GM23338 (cell line): ENCODE results near the gene RFX8.

Experiments
- CREB1 ChIP-seq: fragments of 250-450 bp; sonication (Bioruptor Pico); IDR thresholded peaks from 2 replicates; pipeline ENCODE4 v1.5.0; 2020; ENCODE audit warnings: low read depth, mild to moderate bottlenecking, moderate library complexity
- EZH2 ChIP-seq: fragments of 200-600 bp; sonication (generic); IDR thresholded peaks from one replicate; pipeline ENCODE4 v1.8.0; 2017; ENCODE audit warnings: antibody characterized with exemption, mild to moderate bottlenecking, low read depth; ENCODE audit not compliant: unreplicated experiment
- EZH2phosphoT487 ChIP-seq: fragments of 200-600 bp; sonication (generic); IDR thresholded peaks from one replicate; pipeline ENCODE4 v1.8.1; 2018; ENCODE audit warnings: antibody characterized with exemption; ENCODE audit not compliant: unreplicated experiment
- JUNB ChIP-seq: IDR thresholded peaks from one replicate; pipeline ENCODE4 v1.6.1; 2016; ENCODE audit warnings: antibody characterized with exemption; ENCODE audit not compliant: unreplicated experiment
- NANOG ChIP-seq: IDR thresholded peaks from 2 replicates; pipeline ENCODE4 v1.6.1; 2016; ENCODE audit warnings: antibody characterized with exemption, borderline replicate concordance
- POLR2AphosphoS5 ChIP-seq: IDR thresholded peaks from 2 replicates; pipeline ENCODE4 v1.6.1; 2016; ENCODE audit warnings: antibody characterized with exemption, low read depth
- ZNF114 ChIP-seq: fragments of 250-450 bp; sonication (Bioruptor Pico); IDR thresholded peaks from 2 replicates; pipeline ENCODE4 v1.5.0; 2020; ENCODE audit warnings: mild to moderate bottlenecking, moderate library complexity
- TF ChIP-seq, protein P1 (sequence below): IDR thresholded peaks from one replicate; pipeline ENCODE4 v1.6.1; 2018; ENCODE audit warnings: antibody characterized with exemption; ENCODE audit not compliant: unreplicated experiment
- TF ChIP-seq, protein P2 (sequence below), 2 experiments: fragments of 200-600 bp in 1 of 2; sonication (generic) in 1 of 2; conservative IDR thresholded peaks; 2 replicates each; pipeline versions ENCODE4 v1.5.1 to v1.6.1; 2016 to 2017; ENCODE audit warnings: antibody characterized with exemption in 2 of 2, low read depth in 2 of 2, mild to moderate bottlenecking in 2 of 2, moderate library complexity in 1 of 2
- TF ChIP-seq, protein P3 (sequence below): IDR thresholded peaks from 2 replicates; pipeline ENCODE4 v1.6.1; 2016; ENCODE audit warnings: antibody characterized with exemption

DNA sequence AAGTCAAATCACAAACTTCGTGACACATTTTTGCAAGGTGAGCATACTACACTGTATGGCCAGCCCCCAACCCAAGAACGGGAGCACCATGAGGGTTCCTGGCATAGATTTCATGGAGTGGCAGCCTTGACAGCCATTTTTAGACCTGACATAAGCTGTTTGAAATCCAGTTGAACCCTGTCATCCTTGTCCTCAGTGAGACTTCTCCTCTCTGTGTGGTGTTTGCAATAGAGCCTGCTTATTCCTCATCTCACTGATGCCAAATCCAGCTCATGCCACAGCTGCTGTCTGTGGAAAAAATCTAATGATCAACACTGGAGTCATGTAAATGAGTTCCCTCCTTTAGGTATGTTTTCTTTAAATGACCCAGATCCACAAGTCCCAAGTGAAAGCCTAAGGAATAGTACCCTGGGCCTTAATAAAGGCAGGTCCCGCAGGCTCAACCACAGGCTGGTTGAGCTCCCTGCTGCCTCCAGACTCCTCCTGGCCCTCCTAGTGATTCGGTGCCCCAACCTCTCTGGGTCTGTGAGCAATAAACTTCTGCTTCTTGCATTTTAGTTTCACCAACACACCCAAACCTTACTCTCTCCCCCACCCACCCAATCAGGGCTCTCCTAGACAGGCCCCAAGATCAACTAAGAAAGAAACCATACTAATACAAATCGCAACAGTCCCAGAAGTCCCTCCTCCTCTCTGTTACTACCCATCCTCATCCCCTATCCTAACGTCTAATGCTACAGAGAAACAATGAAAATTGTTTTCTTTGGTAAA is 79.2 kb downstream of the RFX8 start:
- TF ChIP-seq, protein P1, sequence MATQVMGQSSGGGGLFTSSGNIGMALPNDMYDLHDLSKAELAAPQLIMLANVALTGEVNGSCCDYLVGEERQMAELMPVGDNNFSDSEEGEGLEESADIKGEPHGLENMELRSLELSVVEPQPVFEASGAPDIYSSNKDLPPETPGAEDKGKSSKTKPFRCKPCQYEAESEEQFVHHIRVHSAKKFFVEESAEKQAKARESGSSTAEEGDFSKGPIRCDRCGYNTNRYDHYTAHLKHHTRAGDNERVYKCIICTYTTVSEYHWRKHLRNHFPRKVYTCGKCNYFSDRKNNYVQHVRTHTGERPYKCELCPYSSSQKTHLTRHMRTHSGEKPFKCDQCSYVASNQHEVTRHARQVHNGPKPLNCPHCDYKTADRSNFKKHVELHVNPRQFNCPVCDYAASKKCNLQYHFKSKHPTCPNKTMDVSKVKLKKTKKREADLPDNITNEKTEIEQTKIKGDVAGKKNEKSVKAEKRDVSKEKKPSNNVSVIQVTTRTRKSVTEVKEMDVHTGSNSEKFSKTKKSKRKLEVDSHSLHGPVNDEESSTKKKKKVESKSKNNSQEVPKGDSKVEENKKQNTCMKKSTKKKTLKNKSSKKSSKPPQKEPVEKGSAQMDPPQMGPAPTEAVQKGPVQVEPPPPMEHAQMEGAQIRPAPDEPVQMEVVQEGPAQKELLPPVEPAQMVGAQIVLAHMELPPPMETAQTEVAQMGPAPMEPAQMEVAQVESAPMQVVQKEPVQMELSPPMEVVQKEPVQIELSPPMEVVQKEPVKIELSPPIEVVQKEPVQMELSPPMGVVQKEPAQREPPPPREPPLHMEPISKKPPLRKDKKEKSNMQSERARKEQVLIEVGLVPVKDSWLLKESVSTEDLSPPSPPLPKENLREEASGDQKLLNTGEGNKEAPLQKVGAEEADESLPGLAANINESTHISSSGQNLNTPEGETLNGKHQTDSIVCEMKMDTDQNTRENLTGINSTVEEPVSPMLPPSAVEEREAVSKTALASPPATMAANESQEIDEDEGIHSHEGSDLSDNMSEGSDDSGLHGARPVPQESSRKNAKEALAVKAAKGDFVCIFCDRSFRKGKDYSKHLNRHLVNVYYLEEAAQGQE, result no peak
- TF ChIP-seq EZH2 (no peak), EZH2phosphoT487 (no peak), POLR2AphosphoS5 (no peak), CREB1 (CRISPR knock-in tag) (no peak), ZNF114 (no peak), NANOG (no peak), JUNB (no peak)
- TF ChIP-seq, protein P2, sequence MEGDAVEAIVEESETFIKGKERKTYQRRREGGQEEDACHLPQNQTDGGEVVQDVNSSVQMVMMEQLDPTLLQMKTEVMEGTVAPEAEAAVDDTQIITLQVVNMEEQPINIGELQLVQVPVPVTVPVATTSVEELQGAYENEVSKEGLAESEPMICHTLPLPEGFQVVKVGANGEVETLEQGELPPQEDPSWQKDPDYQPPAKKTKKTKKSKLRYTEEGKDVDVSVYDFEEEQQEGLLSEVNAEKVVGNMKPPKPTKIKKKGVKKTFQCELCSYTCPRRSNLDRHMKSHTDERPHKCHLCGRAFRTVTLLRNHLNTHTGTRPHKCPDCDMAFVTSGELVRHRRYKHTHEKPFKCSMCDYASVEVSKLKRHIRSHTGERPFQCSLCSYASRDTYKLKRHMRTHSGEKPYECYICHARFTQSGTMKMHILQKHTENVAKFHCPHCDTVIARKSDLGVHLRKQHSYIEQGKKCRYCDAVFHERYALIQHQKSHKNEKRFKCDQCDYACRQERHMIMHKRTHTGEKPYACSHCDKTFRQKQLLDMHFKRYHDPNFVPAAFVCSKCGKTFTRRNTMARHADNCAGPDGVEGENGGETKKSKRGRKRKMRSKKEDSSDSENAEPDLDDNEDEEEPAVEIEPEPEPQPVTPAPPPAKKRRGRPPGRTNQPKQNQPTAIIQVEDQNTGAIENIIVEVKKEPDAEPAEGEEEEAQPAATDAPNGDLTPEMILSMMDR (conservative IDR thresholded peaks at IDR 0.05; ENCODE audit: low read depth in 2 of 2), result no peak
- TF ChIP-seq, protein P3, sequence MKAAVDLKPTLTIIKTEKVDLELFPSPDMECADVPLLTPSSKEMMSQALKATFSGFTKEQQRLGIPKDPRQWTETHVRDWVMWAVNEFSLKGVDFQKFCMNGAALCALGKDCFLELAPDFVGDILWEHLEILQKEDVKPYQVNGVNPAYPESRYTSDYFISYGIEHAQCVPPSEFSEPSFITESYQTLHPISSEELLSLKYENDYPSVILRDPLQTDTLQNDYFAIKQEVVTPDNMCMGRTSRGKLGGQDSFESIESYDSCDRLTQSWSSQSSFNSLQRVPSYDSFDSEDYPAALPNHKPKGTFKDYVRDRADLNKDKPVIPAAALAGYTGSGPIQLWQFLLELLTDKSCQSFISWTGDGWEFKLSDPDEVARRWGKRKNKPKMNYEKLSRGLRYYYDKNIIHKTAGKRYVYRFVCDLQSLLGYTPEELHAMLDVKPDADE, result no peak
